Astrocyte of the spinal cord (primary cell): ENCODE measurements around the gene EIF3J.
A peak's percentile ranks its signal among the peaks of the same experiment; 100 is the strongest.

ENCODE experiments used
- DNase-seq: peaks from one replicate; pipeline ENCODE4 v3.0.0; 2011; ENCODE audit warnings: low read depth, low spot score
- H3K4me3 ChIP-seq: 2 replicates; pipeline ENCODE4 v1.5.1; 2011; ENCODE audit warnings: low read depth, mild to moderate bottlenecking, low read length, moderate library complexity
- in situ Hi-C: cut with HindIII; loops from 2 replicates; pipeline ENCODE4 v1.10.0; 2017; ENCODE audit warnings: low sequenced_read_pairs
- TF ChIP-seq, protein P1 (sequence below): IDR thresholded peaks from 2 replicates; pipeline ENCODE4 v1.5.1; 2012; ENCODE audit warnings: low read depth, mild to moderate bottlenecking, low read length, inconsistent platforms

The EIF3J gene

GRCh38 chr15:44536962-44537734 lies at the start of gene EIF3J:
TSS of gene EIF3J (plus strand) at chr15:44537147. CDS start at chr15:44537195, 48 bp downstream.
- TF ChIP-seq, protein P1, sequence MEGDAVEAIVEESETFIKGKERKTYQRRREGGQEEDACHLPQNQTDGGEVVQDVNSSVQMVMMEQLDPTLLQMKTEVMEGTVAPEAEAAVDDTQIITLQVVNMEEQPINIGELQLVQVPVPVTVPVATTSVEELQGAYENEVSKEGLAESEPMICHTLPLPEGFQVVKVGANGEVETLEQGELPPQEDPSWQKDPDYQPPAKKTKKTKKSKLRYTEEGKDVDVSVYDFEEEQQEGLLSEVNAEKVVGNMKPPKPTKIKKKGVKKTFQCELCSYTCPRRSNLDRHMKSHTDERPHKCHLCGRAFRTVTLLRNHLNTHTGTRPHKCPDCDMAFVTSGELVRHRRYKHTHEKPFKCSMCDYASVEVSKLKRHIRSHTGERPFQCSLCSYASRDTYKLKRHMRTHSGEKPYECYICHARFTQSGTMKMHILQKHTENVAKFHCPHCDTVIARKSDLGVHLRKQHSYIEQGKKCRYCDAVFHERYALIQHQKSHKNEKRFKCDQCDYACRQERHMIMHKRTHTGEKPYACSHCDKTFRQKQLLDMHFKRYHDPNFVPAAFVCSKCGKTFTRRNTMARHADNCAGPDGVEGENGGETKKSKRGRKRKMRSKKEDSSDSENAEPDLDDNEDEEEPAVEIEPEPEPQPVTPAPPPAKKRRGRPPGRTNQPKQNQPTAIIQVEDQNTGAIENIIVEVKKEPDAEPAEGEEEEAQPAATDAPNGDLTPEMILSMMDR = no peak
- peak; percentile 98 for DNase-seq
- in situ Hi-C loops = no loop called here
- peak within 1 kb of the TSS; percentile 69 for H3K4me3 ChIP-seq

- no peak overlapping the region for H3K4me3 ChIP-seq
- DNase-seq = peak; percentile 90
- TF ChIP-seq, protein P1 = no peak
- in situ Hi-C loops = no loop called here
Measured at GRCh38 chr15:44489464-44489863, 47.5 kb upstream of the EIF3J start.

DNA sequence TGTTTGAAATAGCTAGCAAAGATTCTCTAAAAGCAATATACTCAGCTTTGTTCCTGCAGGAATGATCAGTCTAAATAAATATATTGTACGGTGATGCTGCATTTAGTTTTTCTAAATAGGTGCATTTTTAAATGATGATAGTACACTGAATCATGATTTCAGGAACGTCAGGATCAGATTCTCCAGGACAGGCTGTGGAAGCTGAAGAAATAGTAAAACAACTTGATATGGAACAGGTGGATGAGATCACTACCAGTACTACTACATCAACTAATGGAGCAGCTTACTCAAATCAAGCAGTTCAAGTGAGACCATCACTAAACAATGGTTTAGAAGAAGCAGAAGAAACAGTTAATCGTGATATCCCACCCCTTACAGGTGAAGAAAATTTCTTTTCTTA lies 46.3 kb upstream of the EIF3J start:
- in situ Hi-C loops = no loop called here
- DNase-seq = peak; percentile 15
- TF ChIP-seq, protein P1 = no peak

GRCh38 chr15:44492040-44492439 lies 44.9 kb upstream of the EIF3J start:
- H3K4me3 ChIP-seq = no peak overlapping the region
- in situ Hi-C loops = no loop called here

More for the DNA sequence above, 46.3 kb upstream of the EIF3J start:
- H3K4me3 ChIP-seq = no peak overlapping the region

DNA sequence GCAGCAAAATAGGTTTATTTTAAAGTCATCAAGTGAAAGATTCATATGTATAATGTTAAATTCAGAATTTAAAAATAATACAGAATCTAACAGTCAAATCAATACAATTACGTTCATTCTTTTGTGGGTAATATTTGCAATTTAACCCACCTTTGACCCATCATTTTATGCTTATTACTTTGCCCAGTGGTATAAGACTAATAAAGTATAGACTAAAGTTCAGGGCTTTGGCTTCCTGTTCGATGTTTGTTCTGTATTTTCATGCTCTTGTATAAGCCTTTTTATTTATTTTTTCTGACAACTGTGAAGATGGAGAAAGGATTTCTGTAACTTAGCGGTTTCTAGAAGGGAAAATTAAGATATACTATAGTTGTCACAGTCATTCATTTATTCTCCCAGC lies 44.3 kb upstream of the EIF3J start:
- no peak overlapping the region for H3K4me3 ChIP-seq
- no peak for DNase-seq
- TF ChIP-seq, protein P1 = no peak
- in situ Hi-C loops = no loop called here

More at GRCh38 chr15:44492040-44492439, 44.9 kb upstream of the EIF3J start:
- TF ChIP-seq, protein P1 = no peak
- no peak for DNase-seq

DNA sequence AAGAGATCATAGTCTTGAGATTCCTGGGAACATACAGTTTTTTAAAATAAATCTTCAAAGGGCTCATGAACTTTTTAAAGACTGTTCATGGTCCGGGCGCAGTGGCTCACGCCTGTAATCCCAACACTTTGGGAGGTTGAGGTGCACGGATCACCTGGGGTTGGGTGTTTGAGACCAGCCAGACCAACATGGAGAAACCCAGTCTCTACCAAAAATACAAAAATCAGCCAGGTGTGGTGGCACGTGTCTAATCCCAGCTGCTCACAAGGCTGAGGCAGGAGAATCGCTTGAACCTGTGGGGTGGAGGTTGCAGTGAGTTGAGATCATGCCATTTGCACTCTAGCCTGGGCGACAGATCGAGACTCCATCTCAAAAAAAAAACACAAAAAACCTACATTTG lies 41.4 kb upstream of the EIF3J start:
- in situ Hi-C loops = no loop called here
- TF ChIP-seq, protein P1 = no peak
- no peak for DNase-seq
- H3K4me3 ChIP-seq = no peak overlapping the region
